NCI-H2029 treated with DMSO at 0.1 percent for 48 hours (cell line): ENCODE results near the gene GARNL3.
A peak's percentile ranks its signal among the peaks of the same experiment; 100 is the strongest.

Experiments used
- DNase-seq: peaks from one replicate; lab custom pipeline; 2025; lab: John Stamatoyannopoulos, UW

The GARNL3 gene

GRCh38 chr9:127405344-127406125 is 141.0 kb downstream of the GARNL3 start:
- no peak for DNase-seq

- DNase-seq, result no peak
These were observed 142.4 kb downstream of the GARNL3 start for GRCh38 chr9:127406799-127407491.

DNA sequence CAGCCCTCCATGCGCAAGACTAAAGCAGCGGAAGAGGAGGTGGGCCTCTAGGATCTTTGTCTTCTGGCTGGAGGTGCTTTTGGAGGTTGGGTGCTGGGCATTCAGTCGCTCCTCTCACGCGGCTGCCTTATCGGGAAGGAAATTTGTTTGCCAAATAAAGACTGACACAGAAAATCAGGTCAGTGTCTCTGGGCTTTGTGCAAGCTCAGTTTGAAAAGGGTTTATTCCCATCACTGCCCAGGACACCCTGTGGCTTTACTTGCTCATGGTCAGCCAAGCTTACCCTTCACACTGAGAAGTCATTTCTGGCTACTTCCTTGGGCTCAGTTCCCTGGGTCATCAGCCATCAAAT is 142.9 kb downstream of the GARNL3 start:
- DNase-seq, result no peak

- DNase-seq, result no peak
These were observed 146.5 kb downstream of the GARNL3 start for GRCh38 chr9:127411122-127411521.

DNA sequence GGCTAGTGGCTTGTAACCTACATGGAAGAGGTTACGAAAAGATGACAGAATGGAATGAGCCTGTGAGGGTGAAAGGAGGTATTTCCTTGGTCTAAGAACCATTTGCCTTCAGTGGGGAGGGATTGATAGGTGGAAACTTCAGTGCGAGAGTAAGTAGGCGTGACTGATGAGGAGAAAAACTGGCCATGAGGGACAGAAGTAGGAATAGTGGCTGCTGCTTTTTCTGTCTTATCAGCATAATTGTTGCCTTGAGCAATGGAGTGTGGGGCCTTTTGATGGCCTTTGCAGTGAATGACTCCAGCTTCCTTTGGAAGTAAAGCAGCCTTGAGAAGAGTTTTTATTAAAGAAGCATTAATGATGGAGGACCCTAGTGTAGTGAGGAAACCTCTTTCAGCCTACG is 150.6 kb downstream of the GARNL3 start:
- DNase-seq, result no peak

DNA sequence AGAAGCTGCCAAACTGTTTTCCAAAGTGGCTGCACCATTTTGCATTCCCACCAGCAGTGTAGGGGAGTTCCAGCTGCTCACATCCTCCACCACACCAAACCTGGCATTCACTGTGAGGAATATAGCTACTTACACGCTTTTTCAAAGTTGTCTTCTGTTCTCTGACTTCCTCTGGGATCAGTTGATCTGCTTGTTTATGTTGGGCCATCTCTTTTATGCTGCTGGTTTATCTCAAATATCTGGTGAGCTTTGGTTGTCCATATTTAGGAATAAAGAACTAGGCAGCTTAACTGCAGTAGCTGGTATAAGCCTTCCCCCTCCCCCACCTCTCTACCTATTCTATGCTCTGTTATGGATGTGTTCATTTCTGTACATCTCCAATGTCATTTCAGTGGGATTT is 151.1 kb downstream of the GARNL3 start:
- DNase-seq, result no peak

- peak; percentile 46 for DNase-seq
These were observed 152.8 kb downstream of the GARNL3 start for GRCh38 chr9:127417131-127418036.

GRCh38 chr9:127418037-127418471 is 153.5 kb downstream of the GARNL3 start:
- peak; percentile 10 for DNase-seq

GRCh38 chr9:127419348-127419747 is 154.8 kb downstream of the GARNL3 start:
- DNase-seq, result no peak

- no peak for DNase-seq
These were observed 156.5 kb downstream of the GARNL3 start for GRCh38 chr9:127421057-127421456.

DNA sequence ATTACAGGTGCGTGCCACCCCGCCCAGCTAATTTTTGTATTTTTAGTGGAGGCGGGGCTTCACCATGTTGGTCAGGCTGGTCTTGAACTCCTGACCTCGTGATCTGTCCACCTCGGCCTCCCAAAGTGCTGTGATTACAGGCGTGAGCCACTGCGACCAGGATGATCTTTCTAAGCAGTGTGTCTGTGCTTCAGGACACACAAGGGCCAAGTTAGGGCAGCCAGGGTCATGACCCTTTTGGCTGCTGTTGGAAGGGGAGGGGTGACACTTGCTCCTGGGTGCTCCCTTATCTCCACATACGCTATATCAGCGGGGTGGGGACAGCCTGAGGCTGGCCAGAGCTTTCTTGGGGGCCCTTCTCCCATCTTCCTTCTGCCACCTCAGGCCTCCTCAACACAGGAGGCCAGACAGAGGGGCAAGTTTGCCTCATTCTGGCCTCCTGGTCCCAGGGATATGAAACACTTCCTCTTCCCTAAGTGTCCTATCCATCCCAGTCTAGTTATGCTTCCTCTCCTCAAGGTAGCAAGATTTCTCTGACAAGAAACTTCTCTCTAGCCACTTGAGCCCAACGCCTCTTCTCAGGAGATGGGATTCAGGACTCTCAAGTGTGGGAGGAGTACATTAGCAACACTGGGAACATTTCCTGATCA is 157.7 kb downstream of the GARNL3 start:
- no peak for DNase-seq

DNA sequence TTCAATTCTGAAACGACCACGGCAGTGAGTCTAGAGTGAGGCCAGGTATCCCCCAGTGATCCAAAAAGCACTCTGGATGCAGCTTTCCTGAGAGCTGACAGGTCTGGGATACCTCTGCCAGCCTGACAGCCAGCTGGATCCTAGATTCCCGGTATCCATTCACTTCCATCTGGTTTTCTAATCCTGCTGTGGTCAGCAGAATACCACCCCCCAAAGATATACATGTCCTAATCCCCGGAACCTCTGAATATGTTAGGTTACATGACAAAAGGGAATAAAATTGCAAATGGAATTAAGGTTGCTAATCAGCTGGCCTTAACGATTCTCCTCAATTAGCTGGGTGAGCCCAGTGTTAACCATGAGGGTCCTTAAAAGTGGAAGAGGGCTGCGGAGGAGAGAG is 158.2 kb downstream of the GARNL3 start:
- DNase-seq, result no peak

DNA sequence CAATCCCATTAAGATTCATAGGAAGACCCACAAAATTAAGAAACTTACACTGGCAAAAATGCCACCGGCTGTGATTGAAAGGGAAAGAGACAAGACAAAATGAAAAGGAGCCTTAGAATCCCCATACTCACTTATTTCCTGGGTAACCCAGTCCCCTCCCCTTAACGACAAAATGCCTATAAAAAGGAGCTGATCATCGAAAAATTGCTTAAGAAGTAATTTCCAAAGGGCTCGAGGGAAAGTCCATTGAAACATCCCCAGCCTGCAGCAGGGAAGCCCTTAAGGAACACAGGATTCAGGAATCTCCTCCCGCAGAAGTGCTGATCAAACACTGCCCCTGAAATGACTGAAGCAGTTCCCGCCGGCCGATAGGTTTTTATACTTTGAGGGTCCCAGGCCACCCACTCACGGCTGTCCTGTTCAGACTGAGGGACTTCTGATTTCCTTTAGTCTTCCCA is 158.9 kb downstream of the GARNL3 start:
- no peak for DNase-seq

GRCh38 chr9:127423934-127424675 is 159.5 kb downstream of the GARNL3 start, which contains the start of gene ZNF79:
ZNF79 (plus strand) TSS chr9:127424382; CDS start chr9:127424788, 406 bp downstream.
- DNase-seq, result peak; percentile 79

DNA sequence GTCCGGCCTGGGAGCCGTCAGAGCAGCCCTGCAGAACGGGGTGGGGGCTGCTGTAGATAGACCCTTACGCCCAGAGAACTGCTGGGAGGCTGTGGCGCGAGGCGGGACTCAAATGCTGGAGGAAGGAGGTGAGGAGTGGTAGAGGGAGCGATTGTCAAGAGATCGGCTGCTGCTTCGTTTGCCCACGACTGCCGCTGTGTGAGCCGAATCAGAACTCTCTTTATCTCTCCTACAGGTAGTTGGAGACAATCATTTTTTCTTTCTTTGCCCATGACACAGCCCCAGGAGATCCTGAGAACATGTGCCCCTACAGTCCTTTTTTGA is 160.1 kb downstream of the GARNL3 start:
- DNase-seq, result no peak

GRCh38 chr9:127426756-127427155 is 162.2 kb downstream of the GARNL3 start:
- DNase-seq, result no peak

- DNase-seq, result no peak
These were observed 163.8 kb downstream of the GARNL3 start for GRCh38 chr9:127428348-127428747.

- DNase-seq, result no peak
These were observed 165.8 kb downstream of the GARNL3 start for GRCh38 chr9:127430415-127430814.

DNA sequence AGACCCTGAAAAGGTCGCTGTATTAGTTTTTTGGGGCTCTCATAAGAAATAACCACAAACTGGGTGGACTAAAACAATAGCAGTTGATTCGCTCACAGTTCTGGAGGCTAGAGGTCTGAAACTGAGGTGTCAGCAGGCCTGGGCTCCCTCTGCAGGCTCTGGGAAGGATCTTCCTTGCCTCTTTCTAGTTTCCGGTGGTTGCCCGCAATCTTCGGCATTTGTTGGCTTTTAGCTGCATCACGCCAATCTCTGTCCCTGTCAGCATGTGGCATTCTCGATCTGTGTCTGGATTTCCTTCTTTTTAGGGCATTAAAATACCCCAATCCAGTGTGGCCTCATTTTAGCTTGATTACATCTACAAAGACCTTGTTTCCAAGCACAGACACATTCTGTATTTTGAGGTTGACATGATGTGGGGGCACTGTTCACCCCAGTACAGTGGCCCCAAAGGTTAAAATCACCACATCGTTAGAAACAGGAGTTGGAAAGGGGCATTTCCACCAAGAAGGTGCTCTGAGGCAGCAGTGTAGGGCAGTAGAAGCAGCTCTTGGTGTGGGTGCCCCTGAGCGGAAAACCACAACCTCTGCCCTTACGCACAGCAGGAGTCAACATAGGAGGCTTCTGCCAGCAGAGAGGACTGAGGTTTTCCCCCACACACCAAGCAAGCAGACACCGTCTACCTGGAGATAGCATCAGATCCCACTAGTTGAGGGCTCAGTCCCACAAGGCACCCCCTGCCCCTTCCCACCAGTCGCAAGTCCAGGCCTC is 173.1 kb downstream of the GARNL3 start:
- DNase-seq, result no peak

- DNase-seq, result no peak
These were observed 173.8 kb downstream of the GARNL3 start for GRCh38 chr9:127438394-127438793.
